K562 (cell line): ENCODE data around the gene PRKCE. TPM values are rescaled to one million over a fixed set of nuclear protein-coding genes. Genes with fewer than 3 reads are reported as not detected.

Experiments
- ATAC-seq: fragments of 200-7000 bp; cut with Tn5 transposase; 3 replicates; pipeline ENCODE4 v1.9.1; 2020; ENCODE audit warnings: moderate library complexity
- BruUV-seq: library from RNA; stranded (reverse); fragments of 400-500 nt; replicated peaks from 2 replicates; lab custom pipeline; 2021; lab: Mats Ljungman, UMichigan
- CTCF ChIA-PET: fragments of 300-600 bp; formaldehyde crosslinking; extraction: SDS; loops from one replicate; lab custom pipeline; 2021; ENCODE audit warnings: low intra/inter-chr PET ratio; lab: Yijun Ruan, JAX
- POLR2A ChIA-PET: fragments of 300-600, 350-650 bp; sonication (Branson Sonifier 250); formaldehyde crosslinking; extraction: SDS; loops from one replicate; lab custom pipeline; 2021; ENCODE audit warnings: antibody characterized with exemption, inconsistent platforms; lab: Yijun Ruan, JAX
- DNase-seq, 4 experiments: peaks; one replicate each; pipeline versions ENCODE4 v3.0.0 to v3.0.0-alpha.2; 2011 to 2018; ENCODE audit warnings: low spot score in 3 of 4, mixed read lengths in 3 of 4; ENCODE audit errors: extremely low read depth in 1 of 4
- FAIRE-seq: peaks from 2 replicates; lab custom pipeline; 2011; peaks lifted over from hg19 to GRCh38; lab: Jason Lieb, UNC
- H2AFZ ChIP-seq: 2 replicates; pipeline ENCODE4 v1.6.0; 2011; ENCODE audit warnings: low read depth, low read length, control low read depth, inconsistent platforms
- H3K27ac ChIP-seq: fragments of 200-600 bp; 3 replicates; pipeline ENCODE4 v1.8.0; 2011; ENCODE audit warnings: low read depth, mild to moderate bottlenecking, control low read depth, inconsistent platforms, low read length, moderate library complexity, mixed read lengths; ENCODE audit errors: extremely low read depth
- H3K27me3 ChIP-seq, 2 experiments: fragments of 300-600 bp in 1 of 2; 2 replicates in 1 of 2; 3 replicates in 1 of 2; pipeline versions ENCODE4 v1.6.0 to v1.8.0; 2011; ENCODE audit warnings: inconsistent platforms in 2 of 2, low read length in 2 of 2, mild to moderate bottlenecking in 1 of 2, mixed read lengths in 1 of 2, moderate library complexity in 1 of 2; ENCODE audit not compliant: control insufficient read depth in 2 of 2, insufficient read depth in 2 of 2
- H3K36me3 ChIP-seq: fragments of 300-600 bp; 3 replicates; pipeline ENCODE4 v1.8.0; 2011; ENCODE audit warnings: mild to moderate bottlenecking, low read length, inconsistent platforms; ENCODE audit not compliant: control insufficient read depth, insufficient read depth
- H3K4me1 ChIP-seq, 2 experiments: fragments of 200-600 bp in 1 of 2; replicated peaks in 1 of 2; 2 replicates in 1 of 2; 3 replicates in 1 of 2; pipeline versions ENCODE4 v1.5.1 to v1.8.0; 2011; ENCODE audit warnings: inconsistent platforms in 2 of 2, low read length in 2 of 2, mild to moderate bottlenecking in 1 of 2, mixed read lengths in 1 of 2, moderate library complexity in 1 of 2; ENCODE audit not compliant: control insufficient read depth in 2 of 2, insufficient read depth in 2 of 2
- H3K4me2 ChIP-seq: 2 replicates; pipeline ENCODE4 v1.6.1; 2011; ENCODE audit warnings: low read length, control low read depth, inconsistent platforms, mixed read lengths; ENCODE audit not compliant: insufficient read depth
- H3K4me3 ChIP-seq: fragments of 200-600 bp; sonication (generic), shearing (Covaris generic); 2 replicates; pipeline ENCODE4 v1.5.1; 2016; ENCODE audit warnings: control low read depth, inconsistent platforms
- H3K79me2 ChIP-seq: fragments of 200-600 bp; 3 replicates; pipeline ENCODE4 v1.8.0; 2011; ENCODE audit warnings: low read length, inconsistent platforms; ENCODE audit not compliant: control insufficient read depth, insufficient read depth
- H3K9ac ChIP-seq, 2 experiments: 2 replicates each; pipeline versions ENCODE4 v1.6.0 to v1.6.1; 2011; ENCODE audit warnings: low read depth in 2 of 2, low read length in 2 of 2, control low read depth in 1 of 2, inconsistent platforms in 1 of 2, mild to moderate bottlenecking in 1 of 2, mixed read lengths in 1 of 2; ENCODE audit not compliant: insufficient read depth in 1 of 2
- H3K9me1 ChIP-seq: one replicate; pipeline ENCODE4 v1.6.0; 2011; ENCODE audit warnings: inconsistent platforms, mild to moderate bottlenecking, low read length, moderate library complexity; ENCODE audit not compliant: control insufficient read depth, insufficient read depth
- H3K9me3 ChIP-seq: replicated peaks from 2 replicates; pipeline ENCODE4 v1.5.1; 2011; ENCODE audit warnings: low read depth, low read length, inconsistent platforms; ENCODE audit not compliant: control insufficient read depth, insufficient read depth
- H4K20me1 ChIP-seq: replicated peaks from 2 replicates; pipeline ENCODE4 v1.6.1; 2011; ENCODE audit warnings: low read length, inconsistent platforms, mixed read lengths; ENCODE audit not compliant: control insufficient read depth, insufficient read depth
- CBFA2T2 ChIP-seq: fragments of 450-650 bp; conservative IDR thresholded peaks from 2 replicates; pipeline ENCODE4 v1.6.1; 2017; ENCODE audit warnings: mild to moderate bottlenecking
- CCNT2 ChIP-seq: IDR thresholded peaks from 2 replicates; pipeline ENCODE4 v1.6.1; 2011; ENCODE audit warnings: borderline replicate concordance, low read depth, mild to moderate bottlenecking, moderate library complexity, mixed read lengths, low read length; ENCODE audit not compliant: insufficient read length; ENCODE audit errors: extremely low read depth
- CHD1 ChIP-seq: fragments of 200-600 bp; sonication (generic); IDR thresholded peaks from one replicate; pipeline ENCODE4 v1.6.1; 2012; ENCODE audit warnings: mild to moderate bottlenecking, moderate library complexity, low read length, inconsistent platforms
- HDAC2 ChIP-seq: fragments of 450-650 bp; IDR thresholded peaks from 2 replicates; pipeline ENCODE4 v1.6.1; 2016; ENCODE audit warnings: mild to moderate bottlenecking
- HIVEP1 ChIP-seq: fragments of 250-450 bp; sonication (Bioruptor Pico); IDR thresholded peaks from 2 replicates; pipeline ENCODE4 v1.4.0; 2020; ENCODE audit warnings: mild to moderate bottlenecking
- NBN ChIP-seq: fragments of 450-650 bp; IDR thresholded peaks from 2 replicates; pipeline ENCODE4 v1.6.1; 2016; ENCODE audit warnings: low read depth, mild to moderate bottlenecking
- OTX1 ChIP-seq: fragments of 450-650 bp; formaldehyde crosslinking; IDR thresholded peaks from 2 replicates; pipeline ENCODE4 v1.4.0; 2022; ENCODE audit warnings: mild to moderate bottlenecking
- POLR2AphosphoS5 ChIP-seq: IDR thresholded peaks from 2 replicates; pipeline ENCODE4 v1.6.1; 2011; ENCODE audit warnings: mild to moderate bottlenecking, low read depth, low read length, moderate library complexity; ENCODE audit not compliant: control insufficient read depth, insufficient read depth
- RB1 ChIP-seq: fragments of 450-650 bp; IDR thresholded peaks from 2 replicates; pipeline ENCODE4 v1.6.1; 2017; ENCODE audit warnings: low read depth, mild to moderate bottlenecking
- RBFOX2 ChIP-seq: fragments of 200-400 bp; formaldehyde crosslinking; IDR thresholded peaks from 2 replicates; pipeline ENCODE4 v1.6.1; 2017; ENCODE audit warnings: low read depth, mild to moderate bottlenecking, low read length, moderate library complexity
- TAL1 ChIP-seq: fragments of 450-650 bp; IDR thresholded peaks from 2 replicates; pipeline ENCODE4 v1.6.1; 2016; ENCODE audit warnings: mild to moderate bottlenecking
- XRCC5 ChIP-seq: fragments of 200-400 bp; formaldehyde crosslinking; IDR thresholded peaks from 2 replicates; pipeline ENCODE4 v1.6.1; 2017; ENCODE audit warnings: low read depth, mild to moderate bottlenecking, low read length
- ZBED1 ChIP-seq: IDR thresholded peaks from 2 replicates; pipeline ENCODE4 v1.6.1; 2014
- ZFX ChIP-seq: sonication (generic); formaldehyde crosslinking; IDR thresholded peaks from 2 replicates; pipeline ENCODE4 v1.8.0; 2022; ENCODE audit warnings: mild to moderate bottlenecking, missing genetic modification reagents, moderate library complexity
- ZNF445 ChIP-seq: fragments of 250-450 bp; sonication (Bioruptor Pico); IDR thresholded peaks from 2 replicates; pipeline ENCODE4 v1.4.0; 2020; ENCODE audit warnings: low read depth, mild to moderate bottlenecking, moderate library complexity
- WGBS: fragments of 100-300 bp; shearing (Covaris generic); methylation state at CpG from one replicate; pipeline ENCODE4 v1.1.6; 2016; ENCODE audit warnings: low coverage, mixed read lengths; ENCODE audit not compliant: insufficient coverage; ENCODE audit errors: missing lambda C conversion rate; 5-methylcytosine and 5-hydroxymethylcytosine counted together
- in situ Hi-C: fragments of 300-500 bp; cut with MboI; formaldehyde crosslinking; loops from 4 replicates; pipeline ENCODE4 v1.15.0; 2018; ENCODE audit warnings: inconsistent platforms, mixed read lengths
- intact Hi-C: fragments of 100-400 bp; cut with micrococcal nuclease; formaldehyde crosslinking; loops from 2 replicates; pipeline ENCODE4 v1.14.2; 2022
- polyA plus RNA-seq, 8 experiments: library from polyadenylated mRNA; depleted of rRNA in 4 of 8; stranded (reverse) in 5 of 8; unstranded in 3 of 8; fragments of >200 nt; fragmentation: Nextera tagmentation in 2 of 8; fragmentation: Illumina TruSeq in 1 of 8; extraction: Ambion mirVana in 2 of 8; extraction: Trizol in 1 of 8; gene quantifications; 2 replicates each; pipeline versions ENCODE4 v1.2.1 to v1.2.3, GENCODE V29; 2011 to 2014; ENCODE audit warnings: inconsistent platforms in 1 of 8, missing spikeins in 1 of 8
- total RNA-seq, 7 experiments: library from RNA; depleted of rRNA in 6 of 7; stranded (reverse); fragments of >200 nt in 6 of 7; fragmentation: Illumina TruSeq in 2 of 7; extraction: Trizol in 2 of 7; gene quantifications; 2 replicates each; pipeline versions ENCODE4 v1.2.1 to v1.2.3, GENCODE V29; 2011 to 2021; ENCODE audit warnings: low replicate concordance in 1 of 7
- TF ChIP-seq, protein P1 (sequence below): fragments of 250-450 bp; sonication (Bioruptor Pico); IDR thresholded peaks from 2 replicates; pipeline ENCODE4 v1.8.0; 2021; ENCODE audit warnings: moderate library complexity, mild to moderate bottlenecking, inconsistent platforms
- TF ChIP-seq, protein P2 (sequence below), 2 experiments: fragments of 450-650 bp; IDR thresholded peaks; 2 replicates each; pipeline ENCODE4 v1.6.1; 2016; ENCODE audit warnings: mild to moderate bottlenecking in 2 of 2, borderline replicate concordance in 1 of 2, low read depth in 1 of 2, moderate library complexity in 1 of 2

PRKCE gene
- total and polyA plus RNA-seq, 9 of the 15 experiments (the other 6 are each of a cell fraction or from before 2014, with no cell fraction given): 0.06 to 1.0 (median 0.22) TPM; not detected in 1

DNA sequence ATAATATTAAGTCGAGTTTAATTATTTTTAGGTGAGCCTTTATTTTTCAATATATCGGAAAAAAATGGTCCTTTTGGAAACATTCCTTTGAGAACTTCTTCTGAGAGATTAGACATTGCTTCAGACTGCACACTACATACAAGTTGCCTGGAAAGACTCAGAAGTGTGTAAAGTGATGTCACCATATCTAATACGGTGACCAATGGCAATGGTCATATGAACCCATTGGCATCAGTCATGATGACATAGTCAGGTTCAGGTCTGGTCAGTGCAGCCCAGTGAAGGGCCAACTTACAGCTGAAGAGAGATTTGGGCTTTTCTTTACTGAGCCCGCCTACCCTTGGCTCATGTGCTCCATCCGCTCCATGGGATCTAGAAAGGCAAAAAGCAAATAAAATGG is 362.3 kb downstream of the PRKCE start:
- ATAC-seq: no peak
- FAIRE-seq: no peak
- Histone ChIP-seq H3K4me3 (no peak overlapping the region), H3K9me3 (no peaks in the 10 kb centered on the region), H3K4me1 (no peaks in the 10 kb centered on the region), H3K27ac (no peak overlapping the region), H3K4me2 (no peak overlapping the region), H3K36me3 (no peaks in the 10 kb centered on the region), H3K9ac (no peak overlapping the region), H2AFZ (no peak overlapping the region), H3K79me2 (no peaks in the 10 kb centered on the region), H3K9me1 (no peaks in the 10 kb centered on the region), H4K20me1 (no peaks in the 10 kb centered on the region; the same call in 1 of the 2 replicates), H3K27me3 (peaks cover 7% of the 10 kb centered on the region in 2 experiments)
- POLR2A ChIA-PET: no interaction called here
- no peak for DNase-seq
- intact Hi-C loops (loop anchor here (5.0 to 10.0 kb wide), 2 partner anchors 281 to 354 kb away; partner anchors contain the start of gene EPAS1), in situ Hi-C loops (loop anchor here (10.0 kb wide), 1 partner anchor 361 kb away; no protein-coding TSS in a partner anchor)
- 6% methylated on average over 5 of the region's 5 CpGs for WGBS
- no TSS peak for BruUV-seq
- CTCF ChIA-PET: interaction anchor here (1.3 kb wide), 1 partner anchor 448 kb away, joined by 3 read pairs; no protein-coding TSS in a partner anchor
- no peak for TF ChIP-seq OTX1
- TF ChIP-seq ZBED1: no peak
- TF ChIP-seq CCNT2: no peak
- TF ChIP-seq HDAC2: no peak
- TF ChIP-seq, protein P1, sequence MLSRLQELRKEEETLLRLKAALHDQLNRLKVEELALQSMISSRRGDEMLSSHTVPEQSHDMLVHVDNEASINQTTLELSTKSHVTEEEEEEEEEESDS (CRISPR knock-in tag): no peak
- TF ChIP-seq CBFA2T2: no peak
- TF ChIP-seq ZNF445 (CRISPR knock-in tag): no peak
- no peak for TF ChIP-seq RBFOX2
- no peak for TF ChIP-seq XRCC5
- no peak for TF ChIP-seq NBN
- TF ChIP-seq HIVEP1: no peak
- no peak for TF ChIP-seq CHD1
- TF ChIP-seq ZFX (CRISPR knock-in tag): no peak
- TF ChIP-seq, protein P2, sequence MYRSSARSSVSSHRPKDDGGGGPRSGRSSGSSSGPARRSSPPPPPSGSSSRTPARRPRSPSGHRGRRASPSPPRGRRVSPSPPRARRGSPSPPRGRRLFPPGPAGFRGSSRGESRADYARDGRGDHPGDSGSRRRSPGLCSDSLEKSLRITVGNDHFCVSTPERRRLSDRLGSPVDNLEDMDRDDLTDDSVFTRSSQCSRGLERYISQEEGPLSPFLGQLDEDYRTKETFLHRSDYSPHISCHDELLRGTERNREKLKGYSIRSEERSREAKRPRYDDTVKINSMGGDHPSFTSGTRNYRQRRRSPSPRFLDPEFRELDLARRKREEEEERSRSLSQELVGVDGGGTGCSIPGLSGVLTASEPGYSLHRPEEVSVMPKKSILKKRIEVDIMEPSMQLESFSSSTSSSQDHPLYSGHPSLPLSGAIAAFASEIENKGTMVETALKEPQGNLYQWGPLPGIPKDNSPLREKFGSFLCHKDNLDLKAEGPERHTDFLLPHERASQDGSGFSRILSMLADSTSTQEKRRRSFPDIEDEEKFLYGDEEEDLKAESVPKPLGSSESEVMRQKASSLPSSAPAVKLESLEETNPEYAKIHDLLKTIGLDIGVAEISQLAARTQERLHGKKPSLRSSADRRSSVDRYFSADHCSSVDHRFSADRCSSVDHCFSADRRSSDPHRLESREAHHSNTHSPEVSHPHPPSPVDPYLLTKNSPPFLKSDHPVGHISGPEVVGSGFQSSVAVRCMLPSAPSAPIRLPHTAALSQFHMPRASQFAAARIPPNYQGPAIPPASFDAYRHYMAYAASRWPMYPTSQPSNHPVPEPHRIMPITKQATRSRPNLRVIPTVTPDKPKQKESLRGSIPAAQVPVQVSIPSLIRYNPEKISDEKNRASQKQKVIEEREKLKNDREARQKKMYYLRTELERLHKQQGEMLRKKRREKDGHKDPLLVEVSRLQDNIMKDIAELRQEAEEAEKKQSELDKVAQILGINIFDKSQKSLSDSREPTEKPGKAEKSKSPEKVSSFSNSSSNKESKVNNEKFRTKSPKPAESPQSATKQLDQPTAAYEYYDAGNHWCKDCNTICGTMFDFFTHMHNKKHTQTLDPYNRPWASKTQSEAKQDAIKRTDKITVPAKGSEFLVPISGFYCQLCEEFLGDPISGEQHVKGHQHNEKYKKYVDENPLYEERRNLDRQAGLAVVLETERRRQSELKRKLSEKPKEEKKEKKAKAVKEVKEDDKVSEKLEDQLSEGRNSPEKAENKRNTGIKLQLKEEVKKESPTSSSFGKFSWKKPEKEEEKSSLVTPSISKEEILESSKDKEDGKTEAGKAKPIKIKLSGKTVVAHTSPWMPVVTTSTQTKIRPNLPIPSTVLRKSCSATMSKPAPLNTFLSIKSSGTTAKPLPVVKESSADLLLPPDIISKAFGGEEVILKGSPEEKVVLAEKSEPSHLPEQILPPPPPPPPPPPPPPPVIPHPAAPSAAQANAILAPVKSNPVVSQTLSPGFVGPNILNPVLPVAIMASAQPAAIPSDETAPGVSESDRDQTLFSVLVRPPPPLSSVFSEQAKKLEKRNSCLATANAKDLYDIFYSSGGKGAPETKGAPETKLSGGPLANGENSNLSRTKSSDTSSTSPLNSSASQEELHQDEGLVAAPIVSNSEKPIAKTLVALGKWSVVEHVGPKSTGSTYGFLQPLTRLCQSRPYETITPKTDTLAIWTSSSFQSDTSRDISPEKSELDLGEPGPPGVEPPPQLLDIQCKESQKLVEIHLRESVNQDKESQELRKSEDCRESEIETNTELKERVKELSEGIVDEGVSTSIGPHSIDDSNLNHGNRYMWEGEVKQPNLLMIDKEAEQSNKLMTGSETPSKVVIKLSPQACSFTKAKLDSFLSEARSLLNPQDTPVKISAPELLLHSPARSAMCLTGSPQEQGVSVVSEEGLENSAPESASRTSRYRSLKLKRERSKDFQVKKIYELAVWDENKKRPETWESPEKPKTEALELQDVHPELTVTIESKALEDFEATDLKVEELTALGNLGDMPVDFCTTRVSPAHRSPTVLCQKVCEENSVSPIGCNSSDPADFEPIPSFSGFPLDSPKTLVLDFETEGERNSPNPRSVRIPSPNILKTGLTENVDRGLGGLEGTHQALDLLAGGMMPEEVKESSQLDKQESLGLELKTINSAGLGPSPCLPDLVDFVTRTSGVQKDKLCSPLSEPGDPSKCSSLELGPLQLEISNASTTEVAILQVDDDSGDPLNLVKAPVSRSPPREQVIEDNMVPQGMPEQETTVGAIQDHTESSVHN (IDR thresholded peaks at IDR 0.05; ENCODE audit: borderline replicate concordance in 1 of 2, low read depth in 1 of 2): no peak
- TF ChIP-seq TAL1: no peak
- no peak for TF ChIP-seq RB1
- no peak for TF ChIP-seq POLR2AphosphoS5
